Neural progenitor cell (in vitro differentiated cells): ENCODE measurements around the gene S100PBP. TPM values are rescaled to one million over a fixed set of nuclear protein-coding genes. Genes with fewer than 3 reads are reported as not detected.

Experiments used
- DNase-seq: peaks from one replicate; pipeline ENCODE4 v3.0.0-alpha.2; 2016; ENCODE audit warnings: low spot score
- H2AFZ ChIP-seq: fragments of 200-600 bp; sonication (generic); replicated peaks from 2 replicates; pipeline ENCODE4 v1.6.1; 2016; ENCODE audit warnings: antibody characterized with exemption
- H3F3A ChIP-seq: fragments of 200-600 bp; sonication (generic); 2 replicates; pipeline ENCODE4 v1.6.1; 2016; ENCODE audit warnings: antibody characterized with exemption, low read depth
- H3K27ac ChIP-seq: fragments of 200-600 bp; sonication (generic); 2 replicates; pipeline ENCODE4 v1.5.1; 2016; ENCODE audit warnings: mild to moderate bottlenecking
- H3K27me3 ChIP-seq: fragments of 200-600 bp; sonication (generic); 2 replicates; pipeline ENCODE4 v1.6.1; 2016; ENCODE audit warnings: mild to moderate bottlenecking, moderate library complexity
- H3K36me3 ChIP-seq: fragments of 200-600 bp; sonication (generic); 2 replicates; pipeline ENCODE4 v1.5.1; 2016
- H3K4me1 ChIP-seq: fragments of 200-600 bp; sonication (generic); 2 replicates; pipeline ENCODE4 v1.6.1; 2016; ENCODE audit warnings: mixed run types
- H3K4me2 ChIP-seq: fragments of 200-600 bp; sonication (generic); 2 replicates; pipeline ENCODE4 v1.6.1; 2016
- H3K4me3 ChIP-seq: fragments of 200-600 bp; sonication (generic); 2 replicates; pipeline ENCODE4 v1.5.1; 2016
- H3K79me2 ChIP-seq: fragments of 200-600 bp; sonication (generic); 2 replicates; pipeline ENCODE4 v1.6.1; 2016; ENCODE audit warnings: low read depth
- H3K9ac ChIP-seq: fragments of 200-600 bp; sonication (generic); 2 replicates; pipeline ENCODE4 v1.6.1; 2016
- H3K9me3 ChIP-seq: fragments of 200-600 bp; sonication (generic); 2 replicates; pipeline ENCODE4 v1.5.1; 2016; ENCODE audit warnings: low read depth
- H4K20me1 ChIP-seq: fragments of 200-600 bp; sonication (generic); 2 replicates; pipeline ENCODE4 v1.6.1; 2016; ENCODE audit warnings: low read depth
- H3K27ac Mint-ChIP-seq: 3 replicates; pipeline ENCODE4 v1.8.0; 2021; ENCODE audit warnings: mixed read lengths
- H3K27me3 Mint-ChIP-seq: 2 replicates; pipeline ENCODE4 v1.8.0; 2022; ENCODE audit warnings: low read depth, mild to moderate bottlenecking, inconsistent platforms, moderate library complexity, mixed read lengths; ENCODE audit not compliant: insufficient read depth
- H3K36me3 Mint-ChIP-seq: 3 replicates; pipeline ENCODE4 v1.8.0; 2021; ENCODE audit warnings: mixed read lengths
- H3K4me1 Mint-ChIP-seq: 3 replicates; pipeline ENCODE4 v1.8.0; 2021; ENCODE audit warnings: mixed read lengths
- H3K4me3 Mint-ChIP-seq: 3 replicates; pipeline ENCODE4 v1.8.0; 2021; ENCODE audit warnings: mild to moderate bottlenecking, moderate library complexity, mixed read lengths
- H3K9me3 Mint-ChIP-seq: 3 replicates; pipeline ENCODE4 v1.8.0; 2020; ENCODE audit warnings: mixed read lengths
- CTCF ChIP-seq: fragments of 200-600 bp; sonication (generic); IDR thresholded peaks from 2 replicates; pipeline ENCODE4 v1.5.1; 2017; ENCODE audit warnings: antibody characterized with exemption, mild to moderate bottlenecking
- EZH2 ChIP-seq: fragments of 200-600 bp; sonication (generic); IDR thresholded peaks from 2 replicates; pipeline ENCODE4 v1.6.1; 2017; ENCODE audit warnings: antibody characterized with exemption, mild to moderate bottlenecking, moderate library complexity
- EZH2phosphoT487 ChIP-seq: fragments of 200-600 bp; sonication (generic); IDR thresholded peaks from 2 replicates; pipeline ENCODE4 v1.6.1; 2017; ENCODE audit warnings: antibody characterized with exemption
- total RNA-seq: library from RNA; depleted of rRNA; stranded (reverse); fragments of >200 nt; gene quantifications from 2 replicates; pipeline ENCODE4 v1.2.3, GENCODE V29; 2015; ENCODE audit warnings: low replicate concordance

The S100PBP gene
- total RNA-seq, 1 donor from 2014 or later: 107 TPM

GRCh38 chr1:32899586-32900296 is 82.3 kb downstream of the S100PBP start:
- Histone ChIP-seq H4K20me1 (peaks cover 5% of the 10 kb centered on the region), H3K27me3 (peaks cover 53% of the 10 kb centered on the region), H3K36me3 (no peaks in the 10 kb centered on the region), H3K27ac (no peak overlapping the region), H3K4me3 (no peak overlapping the region), H3F3A (peaks cover 15% of the 10 kb centered on the region), H3K4me2 (no peak overlapping the region), H3K79me2 (no peaks in the 10 kb centered on the region), H2AFZ (no peak overlapping the region), H3K4me1 (peaks cover 10% of the 10 kb centered on the region), H3K9ac (no peak overlapping the region), H3K9me3 (no peaks in the 10 kb centered on the region)
- TF ChIP-seq EZH2phosphoT487 (no peak), EZH2 (no peak), CTCF (no peak)
- Mint-ChIP-seq H3K27ac (no peak overlapping the region), H3K27me3 (peaks cover 45% of the 10 kb centered on the region), H3K4me3 (peak overlapping the region; percentile 78), H3K36me3 (no peaks in the 10 kb centered on the region), H3K9me3 (peaks cover 2% of the 10 kb centered on the region), H3K4me1 (peaks cover 9% of the 10 kb centered on the region)
- no peak for DNase-seq

GRCh38 chr1:32900371-32900955 is 83.0 kb downstream of the S100PBP start:
- H3K9me3 Mint-ChIP-seq: peaks cover 2% of the 10 kb centered on the region
- Histone ChIP-seq H3K4me3 (peak overlapping the region; percentile 56), H3K4me1 (peaks cover 6% of the 10 kb centered on the region), H4K20me1 (peaks cover 5% of the 10 kb centered on the region), H3K4me2 (peak overlapping the region; percentile 88), H3K79me2 (no peaks in the 10 kb centered on the region), H3K27me3 (peaks cover 57% of the 10 kb centered on the region), H3K27ac (no peak overlapping the region), H3K9ac (no peak overlapping the region), H3K9me3 (no peaks in the 10 kb centered on the region), H3F3A (peaks cover 15% of the 10 kb centered on the region), H3K36me3 (no peaks in the 10 kb centered on the region), H2AFZ (peak overlapping the region; percentile 46)
- H3K27ac Mint-ChIP-seq: no peak overlapping the region
- peak overlapping the region; percentile 78 for H3K4me3 Mint-ChIP-seq
- DNase-seq: peak; percentile 43
- H3K27me3 Mint-ChIP-seq: peaks cover 45% of the 10 kb centered on the region
- H3K36me3 Mint-ChIP-seq: no peaks in the 10 kb centered on the region
- TF ChIP-seq CTCF (no peak), EZH2 (peak; percentile 21), EZH2phosphoT487 (no peak)
- H3K4me1 Mint-ChIP-seq: peaks cover 8% of the 10 kb centered on the region

- no peaks in the 10 kb centered on the region for H3K36me3 Mint-ChIP-seq
- Histone ChIP-seq H4K20me1 (peaks cover 5% of the 10 kb centered on the region), H3K27ac (no peak within 1 kb of the TSS), H3K36me3 (no peaks in the 10 kb centered on the region), H3K27me3 (peaks cover 57% of the 10 kb centered on the region), H2AFZ (peak within 1 kb of the TSS; percentile 93), H3K9ac (no peak within 1 kb of the TSS), H3K4me1 (peaks cover 6% of the 10 kb centered on the region), H3K9me3 (no peaks in the 10 kb centered on the region), H3K4me3 (peak within 1 kb of the TSS; percentile 56), H3K79me2 (no peaks in the 10 kb centered on the region), H3F3A (peaks cover 15% of the 10 kb centered on the region), H3K4me2 (peak within 1 kb of the TSS; percentile 88)
- H3K4me3 Mint-ChIP-seq: peak within 1 kb of the TSS; percentile 85
- H3K4me1 Mint-ChIP-seq: peaks cover 5% of the 10 kb centered on the region
- TF ChIP-seq EZH2 (peak; percentile 77), EZH2phosphoT487 (peak; percentile 57), CTCF (no peak)
- no peak within 1 kb of the TSS for H3K27ac Mint-ChIP-seq
- peaks cover 45% of the 10 kb centered on the region for H3K27me3 Mint-ChIP-seq
- H3K9me3 Mint-ChIP-seq: peaks cover 2% of the 10 kb centered on the region
- peak; percentile 67 for DNase-seq
Measured at GRCh38 chr1:32900956-32901822, 83.7 kb downstream of the S100PBP start, which contains the start of gene TMEM54. Gene TMEM54, minus strand, starts transcription at chr1:32901389. Its CDS starts 151 bp downstream, at chr1:32901238.
